GM18517 (cell line): ENCODE data around the gene CYP2B6.
"Not testable (repeated sequence)": the region's sequence is repeated elsewhere in the genome, so short reads cannot be mapped to it uniquely, and the experiment has no call there.

ENCODE experiments used
- ATAC-seq: cut with Tn5 transposase; IDR thresholded peaks from one replicate; pipeline ENCODE4 v1.9.1; 2021; ENCODE audit warnings: mild to moderate bottlenecking, moderate library complexity; ENCODE audit not compliant: unreplicated experiment

Gene CYP2B6

GRCh38 chr19:41029524-41030432 is 38.7 kb downstream of the CYP2B6 start:
- no peak for ATAC-seq

- ATAC-seq, result no peak
Measured at GRCh38 chr19:41030651-41031050, 39.6 kb downstream of the CYP2B6 start.

GRCh38 chr19:41031916-41032315 is 40.8 kb downstream of the CYP2B6 start:
- no peak for ATAC-seq

- ATAC-seq, result not testable (repeated sequence)
Measured at GRCh38 chr19:41033324-41033723, 42.2 kb downstream of the CYP2B6 start.

GRCh38 chr19:41039806-41040205 is 48.7 kb downstream of the CYP2B6 start:
- no peak for ATAC-seq

- ATAC-seq, result not testable (repeated sequence)
Measured at GRCh38 chr19:41045095-41045494, 54.0 kb downstream of the CYP2B6 start.

GRCh38 chr19:41050426-41050825 is 59.3 kb downstream of the CYP2B6 start:
- ATAC-seq, result no peak

GRCh38 chr19:41052162-41052561 is 61.1 kb downstream of the CYP2B6 start:
- ATAC-seq, result not testable (repeated sequence)

GRCh38 chr19:41053331-41053730 is 62.2 kb downstream of the CYP2B6 start:
- ATAC-seq, result not testable (repeated sequence)

- ATAC-seq, result no peak
Measured at GRCh38 chr19:41064974-41065569, 74.0 kb downstream of the CYP2B6 start.
